Heart right ventricle (tissue), 16 donors: ENCODE measurements around the gene RXFP4. TPM values are rescaled to one million over a fixed set of nuclear protein-coding genes. Genes with fewer than 3 reads are reported as not detected.

ENCODE experiments used
- ATAC-seq, 8 donors: fragments of 200-7000 bp; cut with Tn5 transposase; one replicate each; pipeline ENCODE4 v1.9.1; 2020; ENCODE audit warnings: mild to moderate bottlenecking in 8 of 8, moderate library complexity in 8 of 8, moderate number of reproducible peaks in 1 of 8
- DNase-seq, 2 donors: peaks; one replicate each; pipeline ENCODE4 v3.0.0-alpha.2; 2020
- H3K27ac ChIP-seq, 10 donors: fragments of 200-600 bp; sonication (generic) in 2 of 10; one replicate each; pipeline versions ENCODE4 v1.5.0 to v1.8.0; 2020 to 2022; ENCODE audit warnings: mild to moderate bottlenecking in 3 of 10
- H3K27me3 ChIP-seq, 7 donors: fragments of 200-600 bp; one replicate each; pipeline ENCODE4 v1.8.0; 2021 to 2022; ENCODE audit warnings: mild to moderate bottlenecking in 2 of 7
- H3K36me3 ChIP-seq, 9 donors: fragments of 200-600 bp; sonication (generic) in 1 of 9; one replicate each; pipeline versions ENCODE4 v1.5.0 to v1.8.0; 2020 to 2022; ENCODE audit warnings: mild to moderate bottlenecking in 2 of 9
- H3K4me1 ChIP-seq, 9 donors: fragments of 200-600 bp; sonication (generic) in 1 of 9; one replicate each; pipeline versions ENCODE4 v1.5.0 to v1.8.0; 2020 to 2022; ENCODE audit warnings: mild to moderate bottlenecking in 4 of 9
- H3K4me3 ChIP-seq, 10 donors: fragments of 200-600 bp; sonication (generic) in 2 of 10; one replicate each; pipeline versions ENCODE4 v1.5.0 to v1.8.0; 2020 to 2022; ENCODE audit warnings: mild to moderate bottlenecking in 7 of 10, moderate library complexity in 2 of 10
- H3K9me3 ChIP-seq, 11 donors: fragments of 200-600 bp in 10 of 11; sonication (generic) in 2 of 11; one replicate each; pipeline versions ENCODE4 v1.5.0 to v1.8.0; 2013 to 2022; ENCODE audit warnings: mild to moderate bottlenecking in 2 of 11, control low read depth in 1 of 11, moderate library complexity in 1 of 11
- CTCF ChIP-seq, 9 donors: fragments of 200-600 bp; sonication (generic) in 2 of 9; IDR thresholded peaks; one replicate each; pipeline versions ENCODE4 v1.5.0 to v1.8.0; 2021 to 2022; ENCODE audit warnings: antibody characterized with exemption in 9 of 9, mild to moderate bottlenecking in 5 of 9, moderate library complexity in 1 of 9
- WGBS, 2 donors: extraction: QIAGEN DNeasy Blood & Tissue Kit; methylation state at CpG; one replicate each; pipeline ENCODE4 v1.1.7; 2013; ENCODE audit warnings: inconsistent platforms in 1 of 2; 5-methylcytosine and 5-hydroxymethylcytosine counted together
- intact Hi-C, 10 donors: fragments of 100-400 bp; cut with DNase I; formaldehyde crosslinking; loops; one replicate each; pipeline versions ENCODE4 v1.11.1 to v1.14.2; 2022
- polyA plus RNA-seq, 2 donors: library from polyadenylated mRNA; stranded (reverse); fragments of 200-250 nt; gene quantifications; one replicate each; pipeline ENCODE4 v1.2.3, GENCODE V29; 2013
- total RNA-seq, 10 donors: library from RNA; stranded (reverse); fragmentation: NEBNext Ultra II Directional in 3 of 10; extraction: Animal tissue kit (Norgen Biotek cat#: 25700) in 3 of 10; gene quantifications; one replicate each; pipeline versions ENCODE4 v1.2.1 to v1.2.4, GENCODE V29; 2021 to 2023
- donor health status: Arrhythmogenic right ventricular cardiomyopathy.
- donor health status: ischemic (EF 13 %, LVEDD 7.1; RV severe dilation, severe dysfunction).
- donor health status: healthy with polysubstance abuse.
- donor health status: DM: no; HTN: yes; CAD: no.
- donor health status: DM: no; HTN: no; CAD: no.
- donor health status: ischemic (EF 25% LVEDD 6.9; RV normal size, moderate dysfunction).
- donor health status: ischemic (EF 25% LVEDD 5.7; RV mildly dilated, moderate dysfunction).
- donor health status: healthy.
- donor health status: DM: yes; HTN: yes; CAD: no.
- donor health status: Ischemic cardiomyopathy.
- donor health status: ischemic (EF 35%, LVEDD 5.7; RV mildly dilated, moderate dysfunction).
- donor health status: nonischemic (EF 11% LVEDD 7.7; RV severe dilation, severe dysfunction).
- donor health status: DM: yes; HTN: yes; CAD: no.
- donor health status: PGD.
- donor health status: ischemic (EF 29% LVEDD 5.4; RV normal size, mild dysfunction).
- donor health status: nonischemic (EF 23%, LVEDD 6.1; RV moderate dilation, normal function).

Gene RXFP4
- total and polyA plus RNA-seq, 12 donors = 0.04 TPM; not detected in 11

- H3K36me3 ChIP-seq = peaks cover 0 to 85% (median 59%) of the 10 kb centered on the region in 9 donors
- WGBS, 2 donors = 86 to 91% methylated on average over 11 of the region's 11 CpGs
- H3K4me3 ChIP-seq = no peak overlapping the region
- peak overlapping the region in 8 of 10 donors; percentile 87 to 96 (median 93) for H3K27ac ChIP-seq
- DNase-seq (no peak), ATAC-seq (no peak)
- no peak for TF ChIP-seq CTCF (IDR thresholded peaks at IDR 0.05)
- H3K4me1 ChIP-seq = peaks cover 2 to 29% (median 12%) of the 10 kb centered on the region in 9 donors
- no peaks in the 10 kb centered on the region for H3K9me3 ChIP-seq
- H3K27me3 ChIP-seq = no peaks in the 10 kb centered on the region
- intact Hi-C loops = loop anchor here in 3 of 10 donors (5.0 kb wide), 2 partner anchors 50 to 55 kb away; partner anchors contain the start of genes GON4L (in 2 of the 3) and SYT11 (in 2 of the 3)
Observed at GRCh38 chr1:155912056-155912536, 29.3 kb upstream of the RXFP4 start.

DNA sequence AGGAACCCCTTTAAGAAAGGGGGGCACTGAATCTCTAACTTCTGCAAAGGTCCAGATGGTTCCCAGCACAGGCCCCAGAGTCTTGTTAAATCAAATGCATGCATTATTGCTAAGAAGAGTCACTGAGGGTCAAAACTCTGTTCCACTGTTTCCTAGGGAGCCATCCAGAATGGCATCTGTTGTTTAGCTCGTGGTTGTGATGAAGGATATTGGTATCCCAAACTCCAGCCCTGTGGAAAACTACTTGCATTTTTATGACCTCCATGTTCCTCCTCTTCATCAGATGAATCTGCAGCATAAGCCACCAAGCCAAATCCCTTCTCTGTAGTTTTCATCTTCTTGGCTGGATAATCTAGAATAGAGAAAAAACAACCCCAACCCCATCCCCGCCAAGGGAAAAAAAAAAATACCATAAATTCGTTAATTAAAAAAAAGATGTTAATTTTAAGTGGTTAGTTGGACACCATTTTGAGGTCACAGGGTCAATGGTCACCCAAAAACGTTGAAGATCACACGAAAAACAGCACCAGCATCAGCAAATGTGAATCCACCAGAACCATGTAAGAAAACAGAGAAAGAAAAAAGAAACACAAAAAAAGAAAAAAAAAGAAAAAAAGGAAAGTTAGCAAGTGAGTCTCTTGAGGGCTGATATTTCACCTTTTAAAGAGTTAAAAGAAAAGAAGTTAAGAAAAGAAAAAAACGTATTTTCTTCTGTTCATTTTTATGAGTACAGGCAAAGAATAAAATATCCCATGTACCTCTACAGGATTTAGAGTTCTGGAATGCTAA is 27.3 kb upstream of the RXFP4 start:
- H3K9me3 ChIP-seq = no peaks in the 10 kb centered on the region
- H3K27ac ChIP-seq = peak overlapping the region in 1 of 10 donors; percentile 48

DNA sequence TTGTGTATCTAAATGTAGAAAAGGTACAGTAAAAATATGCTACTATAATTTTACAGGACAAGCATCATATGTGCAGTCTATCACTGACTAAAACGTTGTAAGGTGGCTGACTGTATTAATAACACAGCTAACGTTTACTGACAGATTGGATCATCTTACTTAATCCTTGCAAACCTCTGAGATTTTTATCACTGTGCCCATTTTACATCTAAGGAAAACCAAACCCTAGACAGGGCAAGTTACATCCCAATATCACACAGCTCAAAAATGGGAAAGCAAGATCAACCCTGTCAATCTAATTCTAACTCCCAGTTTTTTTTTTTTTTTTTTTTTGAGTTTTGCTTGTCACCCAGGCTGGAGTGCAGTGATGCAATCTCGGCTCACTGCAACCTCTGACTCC is 22.8 kb upstream of the RXFP4 start:
- Histone ChIP-seq H3K9me3 (no peaks in the 10 kb centered on the region), H3K4me1 (no peaks in the 10 kb centered on the region), H3K27ac (no peak overlapping the region), H3K36me3 (peaks cover 0 to 100% (median 100%) of the 10 kb centered on the region in 9 donors), H3K27me3 (no peaks in the 10 kb centered on the region), H3K4me3 (no peak overlapping the region)
- TF ChIP-seq CTCF (IDR thresholded peaks at IDR 0.05) = no peak
- intact Hi-C loops = no loop called here
- 74 to 77% methylated on average over 3 of the region's 3 CpGs for WGBS, 2 donors
- no peak for ATAC-seq
- DNase-seq = no peak

More for the DNA sequence above, 27.3 kb upstream of the RXFP4 start:
- no peaks in the 10 kb centered on the region for H3K27me3 ChIP-seq
- DNase-seq = no peak
- peaks cover 2 to 25% (median 12%) of the 10 kb centered on the region in 9 donors for H3K4me1 ChIP-seq
- ATAC-seq = no peak
- intact Hi-C loops = loop anchor here in 3 of 10 donors (5.0 kb wide), 2 partner anchors 52 to 57 kb away; partner anchors contain the start of genes GON4L (in 2 of the 3) and SYT11 (in 2 of the 3)
- peaks cover 0 to 85% (median 70%) of the 10 kb centered on the region in 9 donors for H3K36me3 ChIP-seq
- TF ChIP-seq CTCF (IDR thresholded peaks at IDR 0.05) = no peak
- H3K4me3 ChIP-seq = no peak overlapping the region
- 78 to 80% methylated on average over 6 of the region's 6 CpGs for WGBS, 2 donors

DNA sequence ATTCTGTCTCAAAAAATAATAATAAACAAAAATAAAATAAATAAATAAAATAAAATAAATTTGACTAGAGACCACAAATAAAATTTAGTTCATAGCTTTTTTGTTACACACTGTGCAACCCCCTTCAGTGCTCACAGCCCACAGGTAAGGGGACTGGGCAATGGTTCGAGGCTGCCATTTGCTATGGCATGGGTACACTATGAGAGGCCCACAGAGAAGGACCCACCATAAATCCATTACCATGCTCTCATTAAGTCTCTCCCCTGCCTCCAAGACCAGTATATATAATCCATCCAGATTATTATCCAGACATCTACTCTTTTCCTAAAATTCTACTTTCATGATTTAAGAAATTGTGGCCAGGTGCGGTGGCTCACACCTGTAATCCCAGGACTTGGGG is 21.6 kb upstream of the RXFP4 start:
- intact Hi-C loops = no loop called here
- Histone ChIP-seq H3K4me3 (no peak overlapping the region), H3K27me3 (no peaks in the 10 kb centered on the region), H3K27ac (no peak overlapping the region), H3K9me3 (no peaks in the 10 kb centered on the region), H3K36me3 (peaks cover 0 to 100% (median 100%) of the 10 kb centered on the region in 9 donors), H3K4me1 (no peaks in the 10 kb centered on the region)
- no peak for TF ChIP-seq CTCF (IDR thresholded peaks at IDR 0.05)
- DNase-seq = no peak
- 96 to 98% methylated on average over 2 of the region's 2 CpGs for WGBS, 2 donors
- no peak for ATAC-seq
